H1 (cell line): Measurements from ENCODE around the gene PPP1R1A.

Source experiments
- CBX5 ChIP-seq: fragments of 300-800, 300-1000 bp; sonication (generic); IDR thresholded peaks from 2 replicates; pipeline ENCODE4 v1.7.1; 2016; ENCODE audit warnings: antibody characterized with exemption, low read length, low read depth
- CEBPB ChIP-seq: IDR thresholded peaks from 2 replicates; pipeline ENCODE4 v1.6.1; 2012; ENCODE audit warnings: low read depth, low read length
- CTCF ChIP-seq, 3 experiments: IDR thresholded peaks; 1 replicate in 2 of 3; 2 replicates in 1 of 3; pipeline versions ENCODE4 v1.5.1 to v1.6.1; 2011; ENCODE audit warnings: low read length in 3 of 3, mild to moderate bottlenecking in 3 of 3, inconsistent platforms in 2 of 3, low read depth in 1 of 3, moderate library complexity in 1 of 3; ENCODE audit not compliant: insufficient read depth in 1 of 3; ENCODE audit errors: control extremely low read depth in 1 of 3
- EP300 ChIP-seq, 2 experiments: IDR thresholded peaks; 1 replicate in 1 of 2; 2 replicates in 1 of 2; pipeline ENCODE4 v1.6.1; 2011 to 2012; ENCODE audit warnings: low read depth in 2 of 2, low read length in 2 of 2, mild to moderate bottlenecking in 2 of 2, borderline replicate concordance in 1 of 2, inconsistent platforms in 1 of 2, moderate library complexity in 1 of 2
- EZH2 ChIP-seq: fragments of 200-600 bp; sonication (generic); IDR thresholded peaks from 2 replicates; pipeline ENCODE4 v1.7.1; 2012; ENCODE audit warnings: low read depth, mild to moderate bottlenecking, moderate library complexity, low read length, inconsistent platforms; ENCODE audit not compliant: severe bottlenecking
- FOSL1 ChIP-seq: IDR thresholded peaks from 2 replicates; pipeline ENCODE4 v1.6.1; 2011; ENCODE audit warnings: mild to moderate bottlenecking, low read depth, low read length, moderate library complexity; ENCODE audit not compliant: insufficient read depth
- POLR2A ChIP-seq, 2 experiments: IDR thresholded peaks; 1 replicate in 1 of 2; 2 replicates in 1 of 2; pipeline ENCODE4 v1.6.1; 2011; ENCODE audit warnings: low read depth in 2 of 2, low read length in 2 of 2, mild to moderate bottlenecking in 2 of 2; ENCODE audit errors: control extremely low read depth in 1 of 2
- POU5F1 ChIP-seq: IDR thresholded peaks from 2 replicates; pipeline ENCODE4 v1.6.1; 2011; ENCODE audit warnings: low read depth, mild to moderate bottlenecking, low read length, moderate library complexity
- TF ChIP-seq, protein P1 (sequence below): IDR thresholded peaks from 2 replicates; pipeline ENCODE4 v1.6.1; 2012; ENCODE audit warnings: low read length, inconsistent platforms

DNA sequence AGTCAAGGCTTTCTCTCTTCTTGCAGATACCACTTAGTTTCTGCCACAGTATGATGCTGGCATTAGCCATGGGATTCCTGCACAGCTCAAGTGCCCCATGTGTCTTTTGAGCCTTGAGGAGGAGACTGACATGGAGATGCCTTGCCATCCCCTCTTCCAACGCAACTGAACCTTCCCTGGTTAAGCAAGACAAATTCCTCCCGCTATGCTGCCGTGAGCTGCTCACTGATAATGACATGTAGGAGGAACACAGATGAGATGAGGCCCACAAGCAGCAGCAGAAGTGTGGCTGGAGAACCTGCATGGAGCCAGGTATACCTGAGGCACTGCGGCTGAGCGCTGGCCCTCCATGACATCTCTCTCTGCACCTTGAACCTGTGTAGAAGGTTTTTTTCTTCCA is 15.4 kb upstream of the PPP1R1A start:
- TF ChIP-seq POU5F1, result no peak
- TF ChIP-seq CTCF (IDR thresholded peaks at IDR 0.05; ENCODE audit: control extremely low read depth in 1 of 3, insufficient read depth in 1 of 3, low read depth in 1 of 3, low read length in 3 of 3), result no peak
- TF ChIP-seq CBX5, result no peak
- no peak for TF ChIP-seq CEBPB
- no peak for TF ChIP-seq POLR2A (IDR thresholded peaks at IDR 0.05; ENCODE audit: control extremely low read depth in 1 of 2, low read depth in 2 of 2, low read length in 2 of 2)
- TF ChIP-seq, protein P1, sequence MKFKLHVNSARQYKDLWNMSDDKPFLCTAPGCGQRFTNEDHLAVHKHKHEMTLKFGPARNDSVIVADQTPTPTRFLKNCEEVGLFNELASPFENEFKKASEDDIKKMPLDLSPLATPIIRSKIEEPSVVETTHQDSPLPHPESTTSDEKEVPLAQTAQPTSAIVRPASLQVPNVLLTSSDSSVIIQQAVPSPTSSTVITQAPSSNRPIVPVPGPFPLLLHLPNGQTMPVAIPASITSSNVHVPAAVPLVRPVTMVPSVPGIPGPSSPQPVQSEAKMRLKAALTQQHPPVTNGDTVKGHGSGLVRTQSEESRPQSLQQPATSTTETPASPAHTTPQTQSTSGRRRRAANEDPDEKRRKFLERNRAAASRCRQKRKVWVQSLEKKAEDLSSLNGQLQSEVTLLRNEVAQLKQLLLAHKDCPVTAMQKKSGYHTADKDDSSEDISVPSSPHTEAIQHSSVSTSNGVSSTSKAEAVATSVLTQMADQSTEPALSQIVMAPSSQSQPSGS, result no peak
- TF ChIP-seq EZH2, result no peak
- no peak for TF ChIP-seq EP300 (IDR thresholded peaks at IDR 0.05; ENCODE audit: borderline replicate concordance in 1 of 2, low read depth in 2 of 2, low read length in 2 of 2)
- TF ChIP-seq FOSL1, result no peak
